K562 (cell line): Measurements from ENCODE around the gene F11R. TPM values are rescaled to one million over a fixed set of nuclear protein-coding genes. Genes with fewer than 3 reads are reported as not detected.

Experiments used
- ATF7 ChIP-seq: fragments of 450-650 bp; IDR thresholded peaks from 2 replicates; pipeline ENCODE4 v1.7.1; 2014; ENCODE audit warnings: mild to moderate bottlenecking, moderate library complexity
- CCAR2 ChIP-seq: fragments of 200-400 bp; formaldehyde crosslinking; IDR thresholded peaks from 2 replicates; pipeline ENCODE4 v1.6.1; 2017; ENCODE audit warnings: mild to moderate bottlenecking, low read depth, low read length
- CREBBP ChIP-seq: IDR thresholded peaks from one replicate; pipeline ENCODE4 v1.6.1; 2012; ENCODE audit warnings: low read depth, mild to moderate bottlenecking, control low read depth, inconsistent platforms, low read length
- CXXC5 ChIP-seq: fragments of 250-450 bp; sonication (Bioruptor Pico); IDR thresholded peaks from 2 replicates; pipeline ENCODE4 v1.8.0; 2022; ENCODE audit warnings: inconsistent platforms, mild to moderate bottlenecking, moderate library complexity
- DIDO1 ChIP-seq: fragments of 450-650 bp; IDR thresholded peaks from 2 replicates; pipeline ENCODE4 v1.6.1; 2016; ENCODE audit warnings: low read depth, missing biosample characterization, missing genetic modification characterization
- HOMEZ ChIP-seq: fragments of 250-450 bp; sonication (Bioruptor Pico); IDR thresholded peaks from 2 replicates; pipeline ENCODE4 v1.4.0; 2020; ENCODE audit warnings: mild to moderate bottlenecking, moderate library complexity
- ILK ChIP-seq: fragments of 450-650 bp; IDR thresholded peaks from 2 replicates; pipeline ENCODE4 v1.6.1; 2016; ENCODE audit warnings: missing genetic modification characterization, low read depth, mild to moderate bottlenecking, missing compliant biosample characterization, moderate library complexity, borderline replicate concordance
- NRF1 ChIP-seq, 2 experiments: fragments of 450-650 bp; IDR thresholded peaks in 1 of 2; conservative IDR thresholded peaks in 1 of 2; 2 replicates each; pipeline ENCODE4 v1.6.1; 2014; ENCODE audit warnings: mild to moderate bottlenecking in 2 of 2
- RBM15 ChIP-seq: fragments of 200-400 bp; formaldehyde crosslinking; IDR thresholded peaks from 2 replicates; pipeline ENCODE4 v1.6.1; 2018; ENCODE audit warnings: mild to moderate bottlenecking, low read length, moderate library complexity; ENCODE audit not compliant: insufficient read depth
- RBM25 ChIP-seq: fragments of 200-400 bp; formaldehyde crosslinking; IDR thresholded peaks from 2 replicates; pipeline ENCODE4 v1.6.1; 2018; ENCODE audit warnings: low read length, low read depth, moderate library complexity; ENCODE audit not compliant: severe bottlenecking
- SP2 ChIP-seq: IDR thresholded peaks from 2 replicates; pipeline ENCODE4 v1.6.1; 2011; ENCODE audit warnings: mild to moderate bottlenecking, low read depth, low read length, moderate library complexity; ENCODE audit not compliant: poor library complexity, severe bottlenecking; ENCODE audit errors: extremely low read depth
- STAT5A ChIP-seq: IDR thresholded peaks from 2 replicates; pipeline ENCODE4 v1.6.1; 2012; ENCODE audit warnings: low read length, inconsistent platforms, borderline replicate concordance
- ZBTB12 ChIP-seq: fragments of 250-450 bp; sonication (Bioruptor Pico); IDR thresholded peaks from 2 replicates; pipeline ENCODE4 v1.4.0; 2020
- ZBTB8A ChIP-seq: fragments of 450-650 bp; IDR thresholded peaks from 2 replicates; pipeline ENCODE4 v1.6.1; 2018; ENCODE audit warnings: mild to moderate bottlenecking, moderate library complexity; ENCODE audit not compliant: partially characterized antibody
- ZNF436 ChIP-seq: fragments of 250-450, 450-650 bp; sonication (Bioruptor Pico); formaldehyde crosslinking; IDR thresholded peaks from 2 replicates; pipeline ENCODE4 v1.7.0; 2020; ENCODE audit warnings: mild to moderate bottlenecking
- ZNF511 ChIP-seq: sonication (generic); formaldehyde crosslinking; IDR thresholded peaks from 2 replicates; pipeline ENCODE4 v1.8.0; 2022; ENCODE audit warnings: mild to moderate bottlenecking, missing genetic modification reagents
- ZNF695 ChIP-seq: fragments of 450-650 bp; formaldehyde crosslinking; IDR thresholded peaks from 2 replicates; pipeline ENCODE4 v1.4.0; 2020; ENCODE audit warnings: mild to moderate bottlenecking, moderate library complexity
- polyA plus RNA-seq, 8 experiments: library from polyadenylated mRNA; depleted of rRNA in 4 of 8; stranded (reverse) in 5 of 8; unstranded in 3 of 8; fragments of >200 nt; fragmentation: Nextera tagmentation in 2 of 8; fragmentation: Illumina TruSeq in 1 of 8; extraction: Ambion mirVana in 2 of 8; extraction: Trizol in 1 of 8; gene quantifications; 2 replicates each; pipeline versions ENCODE4 v1.2.1 to v1.2.3, GENCODE V29; 2011 to 2014; ENCODE audit warnings: inconsistent platforms in 1 of 8, missing spikeins in 1 of 8
- total RNA-seq, 7 experiments: library from RNA; depleted of rRNA in 6 of 7; stranded (reverse); fragments of >200 nt in 6 of 7; fragmentation: Illumina TruSeq in 2 of 7; extraction: Trizol in 2 of 7; gene quantifications; 2 replicates each; pipeline versions ENCODE4 v1.2.1 to v1.2.3, GENCODE V29; 2011 to 2021; ENCODE audit warnings: low replicate concordance in 1 of 7
- TF ChIP-seq, protein P1 (sequence below): fragments of 250-450 bp; sonication (Bioruptor Pico); IDR thresholded peaks from 2 replicates; pipeline ENCODE4 v1.8.0; 2022; ENCODE audit warnings: moderate library complexity, mild to moderate bottlenecking, inconsistent platforms
- TF ChIP-seq, protein P2 (sequence below): fragments of 450-650 bp; IDR thresholded peaks from 2 replicates; pipeline ENCODE4 v1.6.1; 2016; ENCODE audit warnings: antibody characterized with exemption

The F11R gene
- total and polyA plus RNA-seq, 9 of the 15 experiments (the other 6 are each of a cell fraction or from before 2014, with no cell fraction given) = 27.4 to 187 (median 52.5) TPM

GRCh38 chr1:161021165-161021969, 415 bp upstream of the F11R start (continued):
- 0 out of 2 replicates have a peak, but pooled peaks have one; percentile 32 for TF ChIP-seq CXXC5
- TF ChIP-seq SP2 = peak; percentile 71
- TF ChIP-seq, protein P1, sequence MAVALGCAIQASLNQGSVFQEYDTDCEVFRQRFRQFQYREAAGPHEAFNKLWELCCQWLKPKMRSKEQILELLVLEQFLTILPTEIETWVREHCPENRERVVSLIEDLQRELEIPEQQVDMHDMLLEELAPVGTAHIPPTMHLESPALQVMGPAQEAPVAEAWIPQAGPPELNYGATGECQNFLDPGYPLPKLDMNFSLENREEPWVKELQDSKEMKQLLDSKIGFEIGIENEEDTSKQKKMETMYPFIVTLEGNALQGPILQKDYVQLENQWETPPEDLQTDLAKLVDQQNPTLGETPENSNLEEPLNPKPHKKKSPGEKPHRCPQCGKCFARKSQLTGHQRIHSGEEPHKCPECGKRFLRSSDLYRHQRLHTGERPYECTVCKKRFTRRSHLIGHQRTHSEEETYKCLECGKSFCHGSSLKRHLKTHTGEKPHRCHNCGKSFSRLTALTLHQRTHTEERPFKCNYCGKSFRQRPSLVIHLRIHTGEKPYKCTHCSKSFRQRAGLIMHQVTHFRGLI = no peak
- no peak for TF ChIP-seq ZBTB12
- TF ChIP-seq ZNF511 = no peak
- no peak for TF ChIP-seq ZNF436 (CRISPR knock-in tag)
- TF ChIP-seq DIDO1 = no peak; the same call in 1 of the 2 replicates
- TF ChIP-seq CCAR2 = no peak
- TF ChIP-seq ILK (tag) = no peak
- no peak for TF ChIP-seq ZBTB8A
- TF ChIP-seq HOMEZ (CRISPR knock-in tag) = no peak
- no peak for TF ChIP-seq ATF7
- peak; percentile 87 for TF ChIP-seq RBM25
- TF ChIP-seq STAT5A = no peak
- TF ChIP-seq NRF1 (conservative IDR thresholded peaks at IDR 0.05 in 1 of 2, IDR thresholded peaks at IDR 0.05 in 1 of 2) = peak; percentile 66 to 77
- TF ChIP-seq, protein P2, sequence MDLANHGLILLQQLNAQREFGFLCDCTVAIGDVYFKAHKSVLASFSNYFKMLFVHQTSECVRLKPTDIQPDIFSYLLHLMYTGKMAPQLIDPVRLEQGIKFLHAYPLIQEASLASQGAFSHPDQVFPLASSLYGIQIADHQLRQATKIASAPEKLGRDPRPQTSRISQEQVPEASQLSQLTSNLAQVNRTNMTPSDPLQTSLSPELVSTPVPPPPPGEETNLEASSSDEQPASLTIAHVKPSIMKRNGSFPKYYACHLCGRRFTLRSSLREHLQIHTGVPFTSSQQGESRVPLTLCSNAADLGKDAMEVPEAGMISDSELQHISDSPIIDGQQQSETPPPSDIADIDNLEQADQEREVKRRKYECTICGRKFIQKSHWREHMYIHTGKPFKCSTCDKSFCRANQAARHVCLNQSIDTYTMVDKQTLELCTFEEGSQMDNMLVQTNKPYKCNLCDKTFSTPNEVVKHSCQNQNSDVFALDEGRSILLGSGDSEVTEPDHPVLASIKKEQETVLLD = no peak
- no peak for TF ChIP-seq RBM15
- no peak for TF ChIP-seq CREBBP
- no peak for TF ChIP-seq ZNF695 (CRISPR knock-in tag)
